ENCODE measurements around the gene PREB. TPM values are rescaled to one million over a fixed set of nuclear protein-coding genes. Genes with fewer than 3 reads are reported as not detected.

Gene PREB
- polyA plus RNA-seq, 2 of the 4 experiments (the other 2 are of a cell fraction): 58.2 to 79.9 TPM

- CTCF ChIA-PET: interaction anchor here (1.2 to 5.1 kb wide), 6 partner anchors 14 to 148 kb away, joined by 3 to 36 read pairs (median 5); no protein-coding TSS in a partner anchor
- H3K27ac ChIP-seq: no peak overlapping the region
- FAIRE-seq: no peak
- H3K4me1 ChIP-seq: 0 out of 3 replicates have a peak, but pooled peaks cover 8% of the 10 kb centered on the region
- WGBS (ENCODE audit: missing lambda C conversion rate): 64% methylated on average over 9 of the region's 9 CpGs
- DNase-seq (ENCODE audit: low read depth in 1 of 2, low spot score in 1 of 2): no peak
- H3K9me3 ChIP-seq: no peaks in the 10 kb centered on the region
- H3K4me2 ChIP-seq: no peak overlapping the region
- no peak overlapping the region for H3K4me3 ChIP-seq
- TF ChIP-seq FOSL2 (IDR thresholded peaks at IDR 0.05): no peak
- TF ChIP-seq FOSL2 (CRISPR knock-in tag; IDR thresholded peaks at IDR 0.05): no peak
- no peak for TF ChIP-seq KDM5A (IDR thresholded peaks at IDR 0.05)
- no peak for TF ChIP-seq SREBF2 (IDR thresholded peaks at IDR 0.05)
- no peak for TF ChIP-seq HOXA7 (CRISPR knock-in tag; IDR thresholded peaks at IDR 0.05)
- no peak for TF ChIP-seq ZC3H11A (IDR thresholded peaks at IDR 0.05)
- TF ChIP-seq CBX8 (IDR thresholded peaks at IDR 0.05): no peak
- TF ChIP-seq RARB (CRISPR knock-in tag; IDR thresholded peaks at IDR 0.05): no peak
- no peak for TF ChIP-seq RNF2 (IDR thresholded peaks at IDR 0.05; ENCODE audit: borderline replicate concordance, low read depth)
- no peak for TF ChIP-seq JUN (IDR thresholded peaks at IDR 0.05)
- TF ChIP-seq PHF8 (IDR thresholded peaks at IDR 0.05; ENCODE audit: borderline replicate concordance, low read depth): no peak
- no peak for TF ChIP-seq REST (IDR thresholded peaks at IDR 0.05)
- no peak for TF ChIP-seq RCOR1 (IDR thresholded peaks at IDR 0.05; ENCODE audit: low read depth, low read length)
- TF ChIP-seq POLR2A (IDR thresholded peaks at IDR 0.05; ENCODE audit: low read length): no peak
- no peak for TF ChIP-seq SMC3 (IDR thresholded peaks at IDR 0.05)
- TF ChIP-seq, protein P1, sequence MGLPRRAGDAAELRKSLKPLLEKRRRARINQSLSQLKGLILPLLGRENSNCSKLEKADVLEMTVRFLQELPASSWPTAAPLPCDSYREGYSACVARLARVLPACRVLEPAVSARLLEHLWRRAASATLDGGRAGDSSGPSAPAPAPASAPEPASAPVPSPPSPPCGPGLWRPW (IDR thresholded peaks at IDR 0.05): no peak
- TF ChIP-seq TP53 (CRISPR knock-in tag; IDR thresholded peaks at IDR 0.05): no peak
- TF ChIP-seq, protein P2, sequence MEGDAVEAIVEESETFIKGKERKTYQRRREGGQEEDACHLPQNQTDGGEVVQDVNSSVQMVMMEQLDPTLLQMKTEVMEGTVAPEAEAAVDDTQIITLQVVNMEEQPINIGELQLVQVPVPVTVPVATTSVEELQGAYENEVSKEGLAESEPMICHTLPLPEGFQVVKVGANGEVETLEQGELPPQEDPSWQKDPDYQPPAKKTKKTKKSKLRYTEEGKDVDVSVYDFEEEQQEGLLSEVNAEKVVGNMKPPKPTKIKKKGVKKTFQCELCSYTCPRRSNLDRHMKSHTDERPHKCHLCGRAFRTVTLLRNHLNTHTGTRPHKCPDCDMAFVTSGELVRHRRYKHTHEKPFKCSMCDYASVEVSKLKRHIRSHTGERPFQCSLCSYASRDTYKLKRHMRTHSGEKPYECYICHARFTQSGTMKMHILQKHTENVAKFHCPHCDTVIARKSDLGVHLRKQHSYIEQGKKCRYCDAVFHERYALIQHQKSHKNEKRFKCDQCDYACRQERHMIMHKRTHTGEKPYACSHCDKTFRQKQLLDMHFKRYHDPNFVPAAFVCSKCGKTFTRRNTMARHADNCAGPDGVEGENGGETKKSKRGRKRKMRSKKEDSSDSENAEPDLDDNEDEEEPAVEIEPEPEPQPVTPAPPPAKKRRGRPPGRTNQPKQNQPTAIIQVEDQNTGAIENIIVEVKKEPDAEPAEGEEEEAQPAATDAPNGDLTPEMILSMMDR (IDR thresholded peaks at IDR 0.05): no peak
- TF ChIP-seq, protein P3, sequence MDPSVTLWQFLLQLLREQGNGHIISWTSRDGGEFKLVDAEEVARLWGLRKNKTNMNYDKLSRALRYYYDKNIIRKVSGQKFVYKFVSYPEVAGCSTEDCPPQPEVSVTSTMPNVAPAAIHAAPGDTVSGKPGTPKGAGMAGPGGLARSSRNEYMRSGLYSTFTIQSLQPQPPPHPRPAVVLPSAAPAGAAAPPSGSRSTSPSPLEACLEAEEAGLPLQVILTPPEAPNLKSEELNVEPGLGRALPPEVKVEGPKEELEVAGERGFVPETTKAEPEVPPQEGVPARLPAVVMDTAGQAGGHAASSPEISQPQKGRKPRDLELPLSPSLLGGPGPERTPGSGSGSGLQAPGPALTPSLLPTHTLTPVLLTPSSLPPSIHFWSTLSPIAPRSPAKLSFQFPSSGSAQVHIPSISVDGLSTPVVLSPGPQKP (IDR thresholded peaks at IDR 0.05; ENCODE audit: low read depth, low read length): no peak
- TF ChIP-seq ZSCAN20 (CRISPR knock-in tag; IDR thresholded peaks at IDR 0.05): no peak
- no peak for TF ChIP-seq HOXB5 (CRISPR knock-in tag; IDR thresholded peaks at IDR 0.05)
- ATAC-seq: no peak
- POLR2A ChIA-PET: no interaction called here
These were observed 20.7 kb upstream of the PREB start for GRCh38 chr2:27155069-27155520.

DNA sequence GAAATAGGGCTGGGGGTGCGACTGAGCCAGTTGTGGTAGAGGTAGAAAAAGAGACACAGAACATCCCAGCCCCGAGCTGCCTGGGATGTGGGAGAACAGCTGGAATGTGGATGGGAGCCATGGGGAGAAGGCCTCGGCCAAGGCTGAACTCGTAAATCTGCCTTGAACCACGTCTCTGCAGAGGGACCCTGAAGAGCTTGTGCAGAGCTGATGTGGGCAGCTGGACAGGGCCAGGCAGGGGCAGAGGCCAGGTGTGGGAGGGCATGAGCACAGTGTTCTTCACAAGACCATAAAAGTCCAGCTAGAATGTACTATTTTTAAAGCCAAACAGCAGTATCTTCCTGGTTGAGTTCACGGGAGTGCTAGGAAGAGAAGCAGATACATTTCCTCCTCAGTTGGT, 20.1 kb upstream of the PREB start:
- FAIRE-seq: no peak
- Histone ChIP-seq H3K4me2 (no peak overlapping the region), H3K27ac (no peak overlapping the region), H3K4me3 (no peak overlapping the region), H3K4me1 (0 out of 3 replicates have a peak, but pooled peaks cover 8% of the 10 kb centered on the region), H3K9me3 (no peaks in the 10 kb centered on the region)
- no peak for DNase-seq (ENCODE audit: low read depth in 1 of 2, low spot score in 1 of 2)
- WGBS (ENCODE audit: missing lambda C conversion rate): 81% methylated on average over 6 of the region's 6 CpGs
- TF ChIP-seq HDAC2 (IDR thresholded peaks at IDR 0.05) (no peak), FOSB (CRISPR knock-in tag; IDR thresholded peaks at IDR 0.05) (no peak), NPAS2 (CRISPR knock-in tag; IDR thresholded peaks at IDR 0.05; ENCODE audit: borderline replicate concordance) (no peak), HOXA7 (CRISPR knock-in tag; IDR thresholded peaks at IDR 0.05) (no peak), POLR2A (IDR thresholded peaks at IDR 0.05; ENCODE audit: low read length) (no peak), EHF (CRISPR knock-in tag; IDR thresholded peaks at IDR 0.05) (no peak), HOXB5 (CRISPR knock-in tag; IDR thresholded peaks at IDR 0.05) (no peak)
- CTCF ChIA-PET: interaction anchor here (1.2 to 5.1 kb wide), 6 partner anchors 14 to 149 kb away, joined by 3 to 36 read pairs (median 5); no protein-coding TSS in a partner anchor
- POLR2A ChIA-PET: no interaction called here
- ATAC-seq: no peak
